Liver (tissue), 9 donors: ENCODE results near the gene NRG3. TPM values are rescaled to one million over a fixed set of nuclear protein-coding genes. Genes with fewer than 3 reads are reported as not detected.

Experiments used
- DNase-seq: peaks from one replicate; pipeline ENCODE4 v3.0.0-alpha.2; 2017; ENCODE audit warnings: low spot score
- H3K27ac ChIP-seq, 2 donors: one replicate each; pipeline ENCODE4 v1.7.0; 2013; ENCODE audit warnings: inconsistent platforms in 2 of 2, low read length in 2 of 2, control low read depth in 1 of 2, low read depth in 1 of 2, mild to moderate bottlenecking in 1 of 2
- H3K27me3 ChIP-seq, 4 donors: one replicate each; pipeline versions ENCODE4 v1.6.1 to v1.7.0; 2013; ENCODE audit warnings: low read length in 3 of 4, inconsistent platforms in 1 of 4, mild to moderate bottlenecking in 1 of 4, moderate library complexity in 1 of 4; ENCODE audit not compliant: control insufficient read depth in 4 of 4, insufficient read depth in 4 of 4
- H3K36me3 ChIP-seq, 4 donors: one replicate each; pipeline versions ENCODE4 v1.6.1 to v1.7.0; 2013; ENCODE audit warnings: low read length in 3 of 4, mild to moderate bottlenecking in 3 of 4, low read depth in 1 of 4, moderate library complexity in 1 of 4; ENCODE audit not compliant: control insufficient read depth in 4 of 4, insufficient read depth in 3 of 4
- H3K4me1 ChIP-seq, 4 donors: one replicate each; pipeline versions ENCODE4 v1.6.1 to v1.7.0; 2013; ENCODE audit warnings: low read length in 3 of 4, mild to moderate bottlenecking in 3 of 4, moderate library complexity in 1 of 4; ENCODE audit not compliant: control insufficient read depth in 4 of 4, insufficient read depth in 4 of 4
- H3K4me3 ChIP-seq, 3 donors: one replicate each; pipeline versions ENCODE4 v1.6.1 to v1.7.0; 2013; ENCODE audit warnings: low read length in 3 of 3, control low read depth in 1 of 3, low read depth in 1 of 3, mild to moderate bottlenecking in 1 of 3
- H3K9ac ChIP-seq, 2 donors: one replicate each; pipeline ENCODE4 v1.7.0; 2013; ENCODE audit warnings: low read length in 2 of 2, mild to moderate bottlenecking in 2 of 2, moderate library complexity in 2 of 2, control low read depth in 1 of 2, low read depth in 1 of 2
- H3K9me3 ChIP-seq, 4 donors: one replicate each; pipeline versions ENCODE4 v1.6.1 to v1.7.0; 2013; ENCODE audit warnings: low read length in 3 of 4; ENCODE audit not compliant: control insufficient read depth in 4 of 4
- EGR1 ChIP-seq, 2 donors: IDR thresholded peaks; 2 replicates each; pipeline ENCODE4 v1.6.1; 2016 to 2018; ENCODE audit warnings: antibody characterized with exemption in 2 of 2, low read depth in 2 of 2
- FOXA1 ChIP-seq: IDR thresholded peaks from 2 replicates; pipeline ENCODE4 v1.6.1; 2016; ENCODE audit warnings: antibody characterized with exemption
- FOXA2 ChIP-seq: IDR thresholded peaks from 2 replicates; pipeline ENCODE4 v1.6.1; 2016; ENCODE audit warnings: antibody characterized with exemption
- GABPA ChIP-seq, 2 donors: IDR thresholded peaks in 1 of 2; conservative IDR thresholded peaks in 1 of 2; 2 replicates each; pipeline ENCODE4 v1.6.1; 2016; ENCODE audit warnings: antibody characterized with exemption in 2 of 2, mild to moderate bottlenecking in 1 of 2, moderate library complexity in 1 of 2
- HNF4A ChIP-seq, 2 donors: conservative IDR thresholded peaks; 2 replicates each; pipeline ENCODE4 v1.6.1; 2016; ENCODE audit warnings: antibody characterized with exemption in 2 of 2, mild to moderate bottlenecking in 2 of 2
- HNF4G ChIP-seq: IDR thresholded peaks from 2 replicates; pipeline ENCODE4 v1.6.1; 2016; ENCODE audit warnings: antibody characterized with exemption
- JUND ChIP-seq, 2 donors: IDR thresholded peaks; 2 replicates each; pipeline ENCODE4 v1.6.1; 2016; ENCODE audit warnings: antibody characterized with exemption in 2 of 2
- NR2F2 ChIP-seq: IDR thresholded peaks from 2 replicates; pipeline ENCODE4 v1.6.1; 2016; ENCODE audit warnings: antibody characterized with exemption
- RAD21 ChIP-seq, 2 donors: IDR thresholded peaks; 2 replicates each; pipeline ENCODE4 v1.6.1; 2016; ENCODE audit warnings: antibody characterized with exemption in 2 of 2, mild to moderate bottlenecking in 2 of 2
- RXRA ChIP-seq, 2 donors: IDR thresholded peaks; 2 replicates each; pipeline ENCODE4 v1.6.1; 2017 to 2018; ENCODE audit warnings: antibody characterized with exemption in 2 of 2, mild to moderate bottlenecking in 1 of 2
- SP1 ChIP-seq: IDR thresholded peaks from 2 replicates; pipeline ENCODE4 v1.6.1; 2018; ENCODE audit warnings: antibody characterized with exemption, mild to moderate bottlenecking
- TAF1 ChIP-seq: conservative IDR thresholded peaks from 2 replicates; pipeline ENCODE4 v1.6.1; 2016; ENCODE audit warnings: antibody characterized with exemption, mild to moderate bottlenecking
- YY1 ChIP-seq: IDR thresholded peaks from 2 replicates; pipeline ENCODE4 v1.6.1; 2016; ENCODE audit warnings: antibody characterized with exemption, mild to moderate bottlenecking
- WGBS: extraction: QIAGEN DNeasy Blood & Tissue Kit; methylation state at CpG from one replicate; pipeline ENCODE4 v1.1.7; 2013; 5-methylcytosine and 5-hydroxymethylcytosine counted together
- polyA plus RNA-seq, 2 donors: library from polyadenylated mRNA; stranded (reverse) in 1 of 2; unstranded in 1 of 2; fragments of 200-250 nt in 1 of 2; fragments of >200 nt in 1 of 2; fragmentation: Nextera tagmentation in 1 of 2; extraction: Ambion mirVana in 1 of 2; gene quantifications; one replicate each; pipeline versions ENCODE4 v1.2.1 to v1.2.3, GENCODE V29; 2013 to 2015
- total RNA-seq, 2 donors: library from RNA; depleted of rRNA; stranded (reverse); fragments of >200 nt; gene quantifications; one replicate each; pipeline ENCODE4 v1.2.3, GENCODE V29; 2014
- TF ChIP-seq, protein P1 (sequence below): IDR thresholded peaks from 2 replicates; pipeline ENCODE4 v1.6.1; 2016; ENCODE audit warnings: antibody characterized with exemption, mild to moderate bottlenecking
- TF ChIP-seq, protein P2 (sequence below): IDR thresholded peaks from 2 replicates; pipeline ENCODE4 v1.6.1; 2016; ENCODE audit warnings: antibody characterized with exemption
- TF ChIP-seq, protein P3 (sequence below): IDR thresholded peaks from 2 replicates; pipeline ENCODE4 v1.6.1; 2016; ENCODE audit warnings: antibody characterized with exemption
- TF ChIP-seq, protein P4 (sequence below): IDR thresholded peaks from 2 replicates; pipeline ENCODE4 v1.6.1; 2016; ENCODE audit warnings: antibody characterized with exemption
- TF ChIP-seq, protein P5 (sequence below): fragments of 150-350 bp; IDR thresholded peaks from 2 replicates; pipeline ENCODE4 v1.5.1; 2017; ENCODE audit warnings: improper control_type of control experiment, low read depth, low read length; ENCODE audit not compliant: missing input control
- donor health status: healthy.
- donor health status: healthy.
- donor health status: healthy.
- donor health status: healthy.
- donor health status: healthy.

NRG3 gene
- total and polyA plus RNA-seq, 4 donors = 0.24 to 3.7 (median 0.38) TPM

DNA sequence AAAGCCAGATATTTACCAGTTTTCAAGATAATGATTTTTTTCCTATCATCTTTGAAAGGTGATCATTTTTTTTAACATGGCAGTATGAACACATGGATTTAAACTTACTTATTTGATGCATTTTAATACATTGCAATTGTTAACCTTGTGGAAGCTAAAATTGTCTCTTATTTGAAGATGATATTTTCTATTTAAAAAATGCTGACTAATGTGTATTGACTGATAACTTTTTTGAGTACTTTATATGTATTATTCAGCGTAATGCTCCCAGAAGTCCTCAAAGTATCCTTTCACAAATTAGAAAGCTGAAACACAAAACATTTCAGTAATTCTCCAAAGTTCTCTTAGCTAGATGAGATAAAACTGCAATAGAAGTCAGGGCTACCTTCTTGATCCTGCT is 677.3 kb downstream of the NRG3 start:
- TF ChIP-seq, protein P1, sequence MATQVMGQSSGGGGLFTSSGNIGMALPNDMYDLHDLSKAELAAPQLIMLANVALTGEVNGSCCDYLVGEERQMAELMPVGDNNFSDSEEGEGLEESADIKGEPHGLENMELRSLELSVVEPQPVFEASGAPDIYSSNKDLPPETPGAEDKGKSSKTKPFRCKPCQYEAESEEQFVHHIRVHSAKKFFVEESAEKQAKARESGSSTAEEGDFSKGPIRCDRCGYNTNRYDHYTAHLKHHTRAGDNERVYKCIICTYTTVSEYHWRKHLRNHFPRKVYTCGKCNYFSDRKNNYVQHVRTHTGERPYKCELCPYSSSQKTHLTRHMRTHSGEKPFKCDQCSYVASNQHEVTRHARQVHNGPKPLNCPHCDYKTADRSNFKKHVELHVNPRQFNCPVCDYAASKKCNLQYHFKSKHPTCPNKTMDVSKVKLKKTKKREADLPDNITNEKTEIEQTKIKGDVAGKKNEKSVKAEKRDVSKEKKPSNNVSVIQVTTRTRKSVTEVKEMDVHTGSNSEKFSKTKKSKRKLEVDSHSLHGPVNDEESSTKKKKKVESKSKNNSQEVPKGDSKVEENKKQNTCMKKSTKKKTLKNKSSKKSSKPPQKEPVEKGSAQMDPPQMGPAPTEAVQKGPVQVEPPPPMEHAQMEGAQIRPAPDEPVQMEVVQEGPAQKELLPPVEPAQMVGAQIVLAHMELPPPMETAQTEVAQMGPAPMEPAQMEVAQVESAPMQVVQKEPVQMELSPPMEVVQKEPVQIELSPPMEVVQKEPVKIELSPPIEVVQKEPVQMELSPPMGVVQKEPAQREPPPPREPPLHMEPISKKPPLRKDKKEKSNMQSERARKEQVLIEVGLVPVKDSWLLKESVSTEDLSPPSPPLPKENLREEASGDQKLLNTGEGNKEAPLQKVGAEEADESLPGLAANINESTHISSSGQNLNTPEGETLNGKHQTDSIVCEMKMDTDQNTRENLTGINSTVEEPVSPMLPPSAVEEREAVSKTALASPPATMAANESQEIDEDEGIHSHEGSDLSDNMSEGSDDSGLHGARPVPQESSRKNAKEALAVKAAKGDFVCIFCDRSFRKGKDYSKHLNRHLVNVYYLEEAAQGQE = no peak
- TF ChIP-seq TAF1 = no peak
- TF ChIP-seq, protein P2, sequence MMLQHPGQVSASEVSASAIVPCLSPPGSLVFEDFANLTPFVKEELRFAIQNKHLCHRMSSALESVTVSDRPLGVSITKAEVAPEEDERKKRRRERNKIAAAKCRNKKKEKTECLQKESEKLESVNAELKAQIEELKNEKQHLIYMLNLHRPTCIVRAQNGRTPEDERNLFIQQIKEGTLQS = no peak
- TF ChIP-seq FOXA1 = no peak
- no peak for TF ChIP-seq JUND (IDR thresholded peaks at IDR 0.05)
- TF ChIP-seq HNF4A (conservative IDR thresholded peaks at IDR 0.05) = no peak
- no peak for TF ChIP-seq EGR1 (IDR thresholded peaks at IDR 0.05; ENCODE audit: low read depth in 2 of 2)
- no peak for TF ChIP-seq FOXA2
- TF ChIP-seq, protein P3, sequence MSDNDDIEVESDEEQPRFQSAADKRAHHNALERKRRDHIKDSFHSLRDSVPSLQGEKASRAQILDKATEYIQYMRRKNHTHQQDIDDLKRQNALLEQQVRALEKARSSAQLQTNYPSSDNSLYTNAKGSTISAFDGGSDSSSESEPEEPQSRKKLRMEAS = no peak
- TF ChIP-seq, protein P4, sequence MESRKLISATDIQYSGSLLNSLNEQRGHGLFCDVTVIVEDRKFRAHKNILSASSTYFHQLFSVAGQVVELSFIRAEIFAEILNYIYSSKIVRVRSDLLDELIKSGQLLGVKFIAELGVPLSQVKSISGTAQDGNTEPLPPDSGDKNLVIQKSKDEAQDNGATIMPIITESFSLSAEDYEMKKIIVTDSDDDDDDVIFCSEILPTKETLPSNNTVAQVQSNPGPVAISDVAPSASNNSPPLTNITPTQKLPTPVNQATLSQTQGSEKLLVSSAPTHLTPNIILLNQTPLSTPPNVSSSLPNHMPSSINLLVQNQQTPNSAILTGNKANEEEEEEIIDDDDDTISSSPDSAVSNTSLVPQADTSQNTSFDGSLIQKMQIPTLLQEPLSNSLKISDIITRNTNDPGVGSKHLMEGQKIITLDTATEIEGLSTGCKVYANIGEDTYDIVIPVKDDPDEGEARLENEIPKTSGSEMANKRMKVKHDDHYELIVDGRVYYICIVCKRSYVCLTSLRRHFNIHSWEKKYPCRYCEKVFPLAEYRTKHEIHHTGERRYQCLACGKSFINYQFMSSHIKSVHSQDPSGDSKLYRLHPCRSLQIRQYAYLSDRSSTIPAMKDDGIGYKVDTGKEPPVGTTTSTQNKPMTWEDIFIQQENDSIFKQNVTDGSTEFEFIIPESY = no peak
- TF ChIP-seq RAD21 (IDR thresholded peaks at IDR 0.05) = no peak
- TF ChIP-seq HNF4G = no peak
- TF ChIP-seq, protein P5, sequence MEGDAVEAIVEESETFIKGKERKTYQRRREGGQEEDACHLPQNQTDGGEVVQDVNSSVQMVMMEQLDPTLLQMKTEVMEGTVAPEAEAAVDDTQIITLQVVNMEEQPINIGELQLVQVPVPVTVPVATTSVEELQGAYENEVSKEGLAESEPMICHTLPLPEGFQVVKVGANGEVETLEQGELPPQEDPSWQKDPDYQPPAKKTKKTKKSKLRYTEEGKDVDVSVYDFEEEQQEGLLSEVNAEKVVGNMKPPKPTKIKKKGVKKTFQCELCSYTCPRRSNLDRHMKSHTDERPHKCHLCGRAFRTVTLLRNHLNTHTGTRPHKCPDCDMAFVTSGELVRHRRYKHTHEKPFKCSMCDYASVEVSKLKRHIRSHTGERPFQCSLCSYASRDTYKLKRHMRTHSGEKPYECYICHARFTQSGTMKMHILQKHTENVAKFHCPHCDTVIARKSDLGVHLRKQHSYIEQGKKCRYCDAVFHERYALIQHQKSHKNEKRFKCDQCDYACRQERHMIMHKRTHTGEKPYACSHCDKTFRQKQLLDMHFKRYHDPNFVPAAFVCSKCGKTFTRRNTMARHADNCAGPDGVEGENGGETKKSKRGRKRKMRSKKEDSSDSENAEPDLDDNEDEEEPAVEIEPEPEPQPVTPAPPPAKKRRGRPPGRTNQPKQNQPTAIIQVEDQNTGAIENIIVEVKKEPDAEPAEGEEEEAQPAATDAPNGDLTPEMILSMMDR = no peak
- TF ChIP-seq YY1 = no peak
- no peak for TF ChIP-seq SP1
- TF ChIP-seq NR2F2 = no peak
- TF ChIP-seq RXRA (IDR thresholded peaks at IDR 0.05) = no peak
- no peak for TF ChIP-seq GABPA (IDR thresholded peaks at IDR 0.05 in 1 of 2, conservative IDR thresholded peaks at IDR 0.05 in 1 of 2)
- WGBS = 92% methylated on average over 1 of the region's 1 CpG
- no peak for DNase-seq

More for the DNA sequence above, 677.3 kb downstream of the NRG3 start:
- no peaks in the 10 kb centered on the region for H3K4me1 ChIP-seq
- no peak overlapping the region for H3K27ac ChIP-seq
- no peak overlapping the region for H3K4me3 ChIP-seq
- H3K36me3 ChIP-seq = no peaks in the 10 kb centered on the region
- no peaks in the 10 kb centered on the region for H3K9me3 ChIP-seq
- H3K27me3 ChIP-seq = peaks cover 0 to 2% (median 0%) of the 10 kb centered on the region in 4 donors
- no peak overlapping the region for H3K9ac ChIP-seq
